ENCODE measurements around the gene GCLM. TPM values are rescaled to one million over a fixed set of nuclear protein-coding genes. Genes with fewer than 3 reads are reported as not detected.

GCLM gene
- total and polyA plus RNA-seq, 9 of the 15 experiments (the other 6 are each of a cell fraction or from before 2014, with no cell fraction given) = 9.3 to 71.6 (median 24.5) TPM

- no peaks in the 10 kb centered on the region for H3K4me1 ChIP-seq (replicated peaks in 1 of 2; ENCODE audit: control insufficient read depth in 2 of 2, insufficient read depth in 2 of 2, low read length in 2 of 2)
- no peak for ATAC-seq
- H3K9ac ChIP-seq (ENCODE audit: insufficient read depth in 1 of 2, low read depth in 2 of 2, low read length in 2 of 2) = no peak overlapping the region
- WGBS (ENCODE audit: insufficient coverage, low coverage, missing lambda C conversion rate) = 0% methylated on average over 1 of the region's 1 CpG
- DNase-seq (ENCODE audit: extremely low read depth in 1 of 4, low spot score in 3 of 4) = no peak
- no peaks in the 10 kb centered on the region for H3K79me2 ChIP-seq (ENCODE audit: control insufficient read depth, insufficient read depth, low read length)
- no peaks in the 10 kb centered on the region for H3K9me3 ChIP-seq (replicated peaks; ENCODE audit: control insufficient read depth, insufficient read depth, low read depth, low read length)
- no peak overlapping the region for H3K27ac ChIP-seq (ENCODE audit: extremely low read depth, low read depth, low read length)
- no peaks in the 10 kb centered on the region for H3K9me1 ChIP-seq (ENCODE audit: control insufficient read depth, insufficient read depth, low read length)
- no peak overlapping the region for H2AFZ ChIP-seq (ENCODE audit: low read depth, low read length)
- no peaks in the 10 kb centered on the region for H4K20me1 ChIP-seq (replicated peaks; ENCODE audit: control insufficient read depth, insufficient read depth, low read length)
- CTCF ChIA-PET (ENCODE audit: low intra/inter-chr PET ratio) = no interaction called here
- intact Hi-C loops (cut with micrococcal nuclease) (no loop called here), in situ Hi-C loops (cut with MboI) (no loop called here)
- no peak for FAIRE-seq
- POLR2A ChIA-PET = interaction anchor here (0.6 to 1.0 kb wide), 2 partner anchors 13 to 1433 kb away, joined by 3 read pairs; no protein-coding TSS in a partner anchor
- no peaks in the 10 kb centered on the region for H3K36me3 ChIP-seq (ENCODE audit: control insufficient read depth, insufficient read depth, low read length)
- no peak overlapping the region for H3K4me2 ChIP-seq (ENCODE audit: insufficient read depth, low read length)
- H3K27me3 ChIP-seq (ENCODE audit: control insufficient read depth in 2 of 2, insufficient read depth in 2 of 2, low read length in 2 of 2) = peaks cover 3 to 9% of the 10 kb centered on the region in 2 experiments; a peak in 3 of 5 replicates
- BruUV-seq (replicated peaks) = no TSS peak
- no peak overlapping the region for H3K4me3 ChIP-seq
- TF ChIP-seq MBD2 (IDR thresholded peaks at IDR 0.05; ENCODE audit: borderline replicate concordance, low read depth) (no peak), TAL1 (IDR thresholded peaks at IDR 0.05) (no peak), ZNF253 (CRISPR knock-in tag; conservative IDR thresholded peaks at IDR 0.05) (no peak), PYGO2 (tag; IDR thresholded peaks at IDR 0.05) (no peak), MIER1 (IDR thresholded peaks at IDR 0.05; ENCODE audit: low read depth) (no peak), RFX5 (IDR thresholded peaks at IDR 0.05; ENCODE audit: low read depth, low read length) (no peak), ERF (CRISPR knock-in tag; IDR thresholded peaks at IDR 0.05) (no peak)
- TF ChIP-seq, protein P1, sequence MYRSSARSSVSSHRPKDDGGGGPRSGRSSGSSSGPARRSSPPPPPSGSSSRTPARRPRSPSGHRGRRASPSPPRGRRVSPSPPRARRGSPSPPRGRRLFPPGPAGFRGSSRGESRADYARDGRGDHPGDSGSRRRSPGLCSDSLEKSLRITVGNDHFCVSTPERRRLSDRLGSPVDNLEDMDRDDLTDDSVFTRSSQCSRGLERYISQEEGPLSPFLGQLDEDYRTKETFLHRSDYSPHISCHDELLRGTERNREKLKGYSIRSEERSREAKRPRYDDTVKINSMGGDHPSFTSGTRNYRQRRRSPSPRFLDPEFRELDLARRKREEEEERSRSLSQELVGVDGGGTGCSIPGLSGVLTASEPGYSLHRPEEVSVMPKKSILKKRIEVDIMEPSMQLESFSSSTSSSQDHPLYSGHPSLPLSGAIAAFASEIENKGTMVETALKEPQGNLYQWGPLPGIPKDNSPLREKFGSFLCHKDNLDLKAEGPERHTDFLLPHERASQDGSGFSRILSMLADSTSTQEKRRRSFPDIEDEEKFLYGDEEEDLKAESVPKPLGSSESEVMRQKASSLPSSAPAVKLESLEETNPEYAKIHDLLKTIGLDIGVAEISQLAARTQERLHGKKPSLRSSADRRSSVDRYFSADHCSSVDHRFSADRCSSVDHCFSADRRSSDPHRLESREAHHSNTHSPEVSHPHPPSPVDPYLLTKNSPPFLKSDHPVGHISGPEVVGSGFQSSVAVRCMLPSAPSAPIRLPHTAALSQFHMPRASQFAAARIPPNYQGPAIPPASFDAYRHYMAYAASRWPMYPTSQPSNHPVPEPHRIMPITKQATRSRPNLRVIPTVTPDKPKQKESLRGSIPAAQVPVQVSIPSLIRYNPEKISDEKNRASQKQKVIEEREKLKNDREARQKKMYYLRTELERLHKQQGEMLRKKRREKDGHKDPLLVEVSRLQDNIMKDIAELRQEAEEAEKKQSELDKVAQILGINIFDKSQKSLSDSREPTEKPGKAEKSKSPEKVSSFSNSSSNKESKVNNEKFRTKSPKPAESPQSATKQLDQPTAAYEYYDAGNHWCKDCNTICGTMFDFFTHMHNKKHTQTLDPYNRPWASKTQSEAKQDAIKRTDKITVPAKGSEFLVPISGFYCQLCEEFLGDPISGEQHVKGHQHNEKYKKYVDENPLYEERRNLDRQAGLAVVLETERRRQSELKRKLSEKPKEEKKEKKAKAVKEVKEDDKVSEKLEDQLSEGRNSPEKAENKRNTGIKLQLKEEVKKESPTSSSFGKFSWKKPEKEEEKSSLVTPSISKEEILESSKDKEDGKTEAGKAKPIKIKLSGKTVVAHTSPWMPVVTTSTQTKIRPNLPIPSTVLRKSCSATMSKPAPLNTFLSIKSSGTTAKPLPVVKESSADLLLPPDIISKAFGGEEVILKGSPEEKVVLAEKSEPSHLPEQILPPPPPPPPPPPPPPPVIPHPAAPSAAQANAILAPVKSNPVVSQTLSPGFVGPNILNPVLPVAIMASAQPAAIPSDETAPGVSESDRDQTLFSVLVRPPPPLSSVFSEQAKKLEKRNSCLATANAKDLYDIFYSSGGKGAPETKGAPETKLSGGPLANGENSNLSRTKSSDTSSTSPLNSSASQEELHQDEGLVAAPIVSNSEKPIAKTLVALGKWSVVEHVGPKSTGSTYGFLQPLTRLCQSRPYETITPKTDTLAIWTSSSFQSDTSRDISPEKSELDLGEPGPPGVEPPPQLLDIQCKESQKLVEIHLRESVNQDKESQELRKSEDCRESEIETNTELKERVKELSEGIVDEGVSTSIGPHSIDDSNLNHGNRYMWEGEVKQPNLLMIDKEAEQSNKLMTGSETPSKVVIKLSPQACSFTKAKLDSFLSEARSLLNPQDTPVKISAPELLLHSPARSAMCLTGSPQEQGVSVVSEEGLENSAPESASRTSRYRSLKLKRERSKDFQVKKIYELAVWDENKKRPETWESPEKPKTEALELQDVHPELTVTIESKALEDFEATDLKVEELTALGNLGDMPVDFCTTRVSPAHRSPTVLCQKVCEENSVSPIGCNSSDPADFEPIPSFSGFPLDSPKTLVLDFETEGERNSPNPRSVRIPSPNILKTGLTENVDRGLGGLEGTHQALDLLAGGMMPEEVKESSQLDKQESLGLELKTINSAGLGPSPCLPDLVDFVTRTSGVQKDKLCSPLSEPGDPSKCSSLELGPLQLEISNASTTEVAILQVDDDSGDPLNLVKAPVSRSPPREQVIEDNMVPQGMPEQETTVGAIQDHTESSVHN (IDR thresholded peaks at IDR 0.05; ENCODE audit: borderline replicate concordance in 1 of 2, low read depth in 1 of 2) = no peak
- TF ChIP-seq, protein P2, sequence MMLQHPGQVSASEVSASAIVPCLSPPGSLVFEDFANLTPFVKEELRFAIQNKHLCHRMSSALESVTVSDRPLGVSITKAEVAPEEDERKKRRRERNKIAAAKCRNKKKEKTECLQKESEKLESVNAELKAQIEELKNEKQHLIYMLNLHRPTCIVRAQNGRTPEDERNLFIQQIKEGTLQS (IDR thresholded peaks at IDR 0.05) = no peak
- TF ChIP-seq, protein P2 (CRISPR knock-in tag; conservative IDR thresholded peaks at IDR 0.05) = no peak
Observed at GRCh38 chr1:93938461-93939145, 29.4 kb upstream of the GCLM start.

Measured in K562 (cell line).